ENCODE results near the gene PC.
A peak's percentile ranks its signal among the peaks of the same experiment; 100 is the strongest.
"Not testable (repeated sequence)": the region's sequence is repeated elsewhere in the genome, so short reads cannot be mapped to it uniquely, and the experiment has no call there.

PC gene

GRCh38 chr11:66966351-66966750, 8.2 kb upstream of the PC start:
- DNase-seq (ENCODE audit: low read depth), result no peak
- TF ChIP-seq, protein P1, sequence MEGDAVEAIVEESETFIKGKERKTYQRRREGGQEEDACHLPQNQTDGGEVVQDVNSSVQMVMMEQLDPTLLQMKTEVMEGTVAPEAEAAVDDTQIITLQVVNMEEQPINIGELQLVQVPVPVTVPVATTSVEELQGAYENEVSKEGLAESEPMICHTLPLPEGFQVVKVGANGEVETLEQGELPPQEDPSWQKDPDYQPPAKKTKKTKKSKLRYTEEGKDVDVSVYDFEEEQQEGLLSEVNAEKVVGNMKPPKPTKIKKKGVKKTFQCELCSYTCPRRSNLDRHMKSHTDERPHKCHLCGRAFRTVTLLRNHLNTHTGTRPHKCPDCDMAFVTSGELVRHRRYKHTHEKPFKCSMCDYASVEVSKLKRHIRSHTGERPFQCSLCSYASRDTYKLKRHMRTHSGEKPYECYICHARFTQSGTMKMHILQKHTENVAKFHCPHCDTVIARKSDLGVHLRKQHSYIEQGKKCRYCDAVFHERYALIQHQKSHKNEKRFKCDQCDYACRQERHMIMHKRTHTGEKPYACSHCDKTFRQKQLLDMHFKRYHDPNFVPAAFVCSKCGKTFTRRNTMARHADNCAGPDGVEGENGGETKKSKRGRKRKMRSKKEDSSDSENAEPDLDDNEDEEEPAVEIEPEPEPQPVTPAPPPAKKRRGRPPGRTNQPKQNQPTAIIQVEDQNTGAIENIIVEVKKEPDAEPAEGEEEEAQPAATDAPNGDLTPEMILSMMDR (conservative IDR thresholded peaks at IDR 0.05; ENCODE audit: control insufficient read depth, insufficient read depth, low read depth, low read length), result no peak
- H3K4me3 ChIP-seq (ENCODE audit: control insufficient read depth, low read depth, low read length), result no peak overlapping the region

DNA sequence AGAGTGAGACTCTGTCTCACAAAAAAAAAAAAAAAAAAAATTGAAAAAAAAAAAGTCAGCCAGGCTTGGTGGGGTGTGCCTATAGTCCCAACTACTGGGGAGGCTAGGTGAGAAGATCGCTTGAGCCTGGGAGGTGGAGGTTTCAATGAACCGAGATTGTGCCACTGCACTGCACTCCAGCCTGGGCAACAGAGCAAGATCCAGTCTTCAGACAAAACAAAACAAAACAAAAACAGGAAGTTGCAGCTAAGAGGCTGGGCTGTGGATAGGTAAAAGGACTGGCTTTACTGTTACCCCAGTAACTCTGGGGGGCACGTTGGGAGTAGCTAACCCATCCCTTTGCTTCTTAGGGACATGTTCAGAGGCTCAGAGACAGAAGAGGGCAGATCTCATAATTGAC, 6.3 kb upstream of the PC start:
- TF ChIP-seq, protein P1 (conservative IDR thresholded peaks at IDR 0.05; ENCODE audit: control insufficient read depth, insufficient read depth, low read depth, low read length), result no peak
- DNase-seq (ENCODE audit: low read depth), result no peak
- no peak overlapping the region for H3K4me3 ChIP-seq (ENCODE audit: control insufficient read depth, low read depth, low read length)

- TF ChIP-seq, protein P1 (conservative IDR thresholded peaks at IDR 0.05; ENCODE audit: control insufficient read depth, insufficient read depth, low read depth, low read length), result no peak
- H3K4me3 ChIP-seq (ENCODE audit: control insufficient read depth, low read depth, low read length), result no peak overlapping the region
- DNase-seq (ENCODE audit: low read depth), result no peak
Measured at GRCh38 chr11:66962801-66963200, 4.6 kb upstream of the PC start.

GRCh38 chr11:66962247-66962646, 4.1 kb upstream of the PC start:
- TF ChIP-seq, protein P1 (conservative IDR thresholded peaks at IDR 0.05; ENCODE audit: control insufficient read depth, insufficient read depth, low read depth, low read length), result no peak
- no peak overlapping the region for H3K4me3 ChIP-seq (ENCODE audit: control insufficient read depth, low read depth, low read length)
- no peak for DNase-seq (ENCODE audit: low read depth)

GRCh38 chr11:66961691-66962213, 3.6 kb upstream of the PC start:
- not testable (repeated sequence) for DNase-seq (ENCODE audit: low read depth); H3K4me3 ChIP-seq (ENCODE audit: control insufficient read depth, low read depth, low read length)

- DNase-seq (ENCODE audit: low read depth), result no peak
- TF ChIP-seq, protein P1 (conservative IDR thresholded peaks at IDR 0.05; ENCODE audit: control insufficient read depth, insufficient read depth, low read depth, low read length), result no peak
Measured at GRCh38 chr11:66958956-66959274, 732 bp upstream of the PC start.

DNA sequence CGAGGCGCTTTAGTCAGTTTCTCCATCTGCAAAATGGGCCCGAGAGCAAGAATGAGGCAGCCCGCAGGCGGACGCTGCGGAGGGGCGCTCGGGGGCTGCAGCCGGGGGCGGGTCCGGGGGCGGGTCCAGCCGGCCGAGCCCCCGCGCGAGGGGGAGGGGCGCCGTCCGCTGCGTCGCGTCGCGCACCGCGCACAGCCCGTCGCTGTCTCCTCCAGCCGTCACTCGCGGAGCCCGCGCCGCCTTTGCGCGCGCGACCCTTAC, 282 bp downstream of the PC start:
- peak overlapping the region; percentile 49 for H3K4me3 ChIP-seq (ENCODE audit: control insufficient read depth, low read depth, low read length)
- TF ChIP-seq, protein P1 (conservative IDR thresholded peaks at IDR 0.05; ENCODE audit: control insufficient read depth, insufficient read depth, low read depth, low read length), result no peak
- DNase-seq (ENCODE audit: low read depth), result no peak

More at GRCh38 chr11:66958956-66959274, 732 bp upstream of the PC start:
- peak overlapping the region; percentile 27 for H3K4me3 ChIP-seq (ENCODE audit: control insufficient read depth, low read depth, low read length)
